ENCODE results near the gene TMEM26.

DNA sequence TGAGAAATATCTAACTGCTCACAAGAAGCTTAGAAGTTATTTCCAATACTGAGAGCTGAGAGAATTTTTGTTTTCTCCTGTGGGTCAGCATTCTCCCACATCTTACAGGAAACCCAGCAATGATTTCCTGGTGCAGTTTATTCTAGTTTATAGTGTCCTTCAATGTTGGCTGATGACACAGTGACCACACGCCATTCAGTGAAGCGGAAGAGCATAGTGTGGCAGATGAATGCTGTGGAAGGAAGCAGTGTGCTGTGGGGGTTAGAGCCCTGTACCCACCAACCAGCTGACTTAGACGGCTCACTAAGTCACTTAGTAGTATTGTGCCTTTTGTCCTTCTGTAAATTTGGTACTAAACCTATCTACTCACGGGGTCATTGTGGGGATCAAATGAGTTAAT, 1.4 kb upstream of the TMEM26 start:
- TF ChIP-seq, protein P1, sequence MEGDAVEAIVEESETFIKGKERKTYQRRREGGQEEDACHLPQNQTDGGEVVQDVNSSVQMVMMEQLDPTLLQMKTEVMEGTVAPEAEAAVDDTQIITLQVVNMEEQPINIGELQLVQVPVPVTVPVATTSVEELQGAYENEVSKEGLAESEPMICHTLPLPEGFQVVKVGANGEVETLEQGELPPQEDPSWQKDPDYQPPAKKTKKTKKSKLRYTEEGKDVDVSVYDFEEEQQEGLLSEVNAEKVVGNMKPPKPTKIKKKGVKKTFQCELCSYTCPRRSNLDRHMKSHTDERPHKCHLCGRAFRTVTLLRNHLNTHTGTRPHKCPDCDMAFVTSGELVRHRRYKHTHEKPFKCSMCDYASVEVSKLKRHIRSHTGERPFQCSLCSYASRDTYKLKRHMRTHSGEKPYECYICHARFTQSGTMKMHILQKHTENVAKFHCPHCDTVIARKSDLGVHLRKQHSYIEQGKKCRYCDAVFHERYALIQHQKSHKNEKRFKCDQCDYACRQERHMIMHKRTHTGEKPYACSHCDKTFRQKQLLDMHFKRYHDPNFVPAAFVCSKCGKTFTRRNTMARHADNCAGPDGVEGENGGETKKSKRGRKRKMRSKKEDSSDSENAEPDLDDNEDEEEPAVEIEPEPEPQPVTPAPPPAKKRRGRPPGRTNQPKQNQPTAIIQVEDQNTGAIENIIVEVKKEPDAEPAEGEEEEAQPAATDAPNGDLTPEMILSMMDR (IDR thresholded peaks at IDR 0.05): no peak
- TF ChIP-seq POLR2A (IDR thresholded peaks at IDR 0.05): no peak

Measured in ovary (tissue), 3 donors.